HG02884 (cell line): ENCODE measurements around the gene FGF14.

Source experiments
- ATAC-seq: cut with Tn5 transposase; IDR thresholded peaks from one replicate; pipeline ENCODE4 v1.9.1; 2021; ENCODE audit warnings: mild to moderate bottlenecking, moderate library complexity; ENCODE audit not compliant: unreplicated experiment

The FGF14 gene

DNA sequence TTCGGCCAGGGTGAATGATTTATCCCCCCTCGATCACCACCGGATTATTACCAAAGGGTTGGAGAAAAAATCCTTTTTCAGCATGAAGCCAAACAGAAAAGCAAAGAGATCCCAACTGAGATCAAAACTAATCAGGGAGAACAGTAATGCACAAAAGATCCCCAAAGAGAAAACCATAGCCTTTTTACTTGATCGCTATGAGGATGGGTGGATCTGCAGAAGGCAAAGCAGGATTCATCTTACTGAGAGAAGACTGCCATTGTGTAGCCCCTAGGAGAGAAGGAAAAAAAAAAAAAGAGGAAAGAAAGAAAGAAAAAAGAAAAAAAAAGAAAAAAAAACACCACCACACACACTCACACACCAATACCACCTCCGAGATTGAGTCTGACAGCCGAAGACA is at the start of gene FGF14:
TSS of gene FGF14 (minus strand) at position 283 of the 400 bp plus-strand sequence.
- ATAC-seq: no peak

DNA sequence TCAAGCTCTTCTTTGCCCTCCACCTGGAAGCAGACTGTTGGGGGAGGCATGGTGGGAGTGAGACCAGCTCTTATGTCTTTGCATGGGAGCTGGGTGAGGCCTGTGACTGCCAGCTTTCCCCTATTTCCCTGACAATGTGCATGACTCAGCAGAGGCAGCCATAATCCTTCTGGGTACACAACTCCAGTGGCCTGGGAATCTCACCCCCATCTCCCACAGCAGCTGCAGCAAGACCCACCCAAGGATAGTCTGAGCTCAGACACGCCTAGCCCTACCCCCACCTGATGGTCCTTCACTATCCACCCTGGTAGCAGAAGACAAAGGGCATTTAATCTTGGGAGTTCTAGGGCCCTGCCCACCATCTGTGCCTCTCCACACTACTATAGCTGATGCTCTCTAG is 41.4 kb upstream of the FGF14 start:
- ATAC-seq: no peak

DNA sequence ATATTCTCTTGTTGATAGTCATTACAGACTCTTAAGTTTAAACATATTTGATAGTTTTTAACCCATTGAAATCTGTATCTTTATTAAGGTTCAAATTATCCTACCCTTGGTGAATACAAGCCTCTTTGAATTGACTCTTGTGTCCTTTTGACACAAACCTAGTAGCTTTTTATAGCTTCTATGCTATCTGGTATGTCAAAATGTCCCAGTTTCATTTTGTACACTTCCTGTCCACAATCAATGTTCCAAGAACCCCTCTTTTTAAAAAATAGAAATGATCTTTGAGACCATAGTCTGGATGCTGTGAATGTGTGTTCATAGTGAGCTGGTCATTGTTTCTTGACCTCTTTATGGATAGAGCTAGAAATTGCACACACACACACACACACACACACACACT is 39.2 kb upstream of the FGF14 start:
- ATAC-seq: no peak

DNA sequence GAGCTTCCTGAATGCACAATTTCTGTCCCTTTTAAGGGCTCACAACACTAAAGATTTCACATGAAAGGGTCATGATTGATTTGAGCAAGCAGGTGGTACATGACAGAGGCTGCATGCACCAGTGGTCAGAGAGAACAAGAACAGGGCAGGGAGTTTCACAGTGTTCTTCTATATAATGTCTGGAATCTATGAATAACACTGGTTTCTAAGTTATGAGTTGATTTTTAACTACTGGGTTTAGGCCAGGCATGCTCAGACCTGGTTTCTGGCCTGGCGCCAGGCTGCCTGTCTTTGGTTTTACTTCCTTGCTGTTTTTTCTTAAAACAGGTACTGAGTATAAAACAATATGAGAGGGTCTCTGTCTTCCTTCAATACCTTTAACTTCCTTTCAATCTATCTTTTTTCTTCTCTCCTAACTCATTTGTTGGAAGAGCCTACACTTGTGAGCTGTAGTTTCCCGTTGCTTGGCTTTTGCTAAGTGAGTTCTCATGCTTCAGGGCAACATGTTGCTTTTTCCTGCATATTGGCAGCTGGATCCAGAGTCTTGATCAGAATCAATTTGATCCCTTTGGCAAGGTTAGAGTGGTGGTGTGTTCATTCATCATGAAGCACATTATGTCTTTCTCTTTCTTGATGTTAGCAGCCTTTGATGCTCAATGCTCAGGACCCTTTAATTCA is 38.5 kb upstream of the FGF14 start:
- peak; percentile 42 for ATAC-seq

DNA sequence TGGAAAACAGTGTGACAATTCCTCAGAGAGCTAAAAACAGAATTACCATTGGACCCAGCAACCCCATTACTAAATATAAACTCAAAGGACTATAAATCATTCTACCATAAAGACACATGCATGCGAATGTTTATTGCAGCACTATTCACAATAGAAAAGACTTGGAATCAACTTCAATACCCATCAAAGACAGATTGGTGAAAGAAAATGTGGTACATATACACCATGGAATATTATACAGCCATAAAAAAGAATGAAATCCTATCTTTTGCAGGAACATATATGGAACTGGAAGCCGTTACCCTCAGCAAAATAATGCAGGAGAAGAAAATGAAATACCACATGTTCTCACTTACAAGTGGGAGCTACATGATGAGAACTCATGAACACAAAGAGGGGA is 20.8 kb upstream of the FGF14 start:
- no peak for ATAC-seq

DNA sequence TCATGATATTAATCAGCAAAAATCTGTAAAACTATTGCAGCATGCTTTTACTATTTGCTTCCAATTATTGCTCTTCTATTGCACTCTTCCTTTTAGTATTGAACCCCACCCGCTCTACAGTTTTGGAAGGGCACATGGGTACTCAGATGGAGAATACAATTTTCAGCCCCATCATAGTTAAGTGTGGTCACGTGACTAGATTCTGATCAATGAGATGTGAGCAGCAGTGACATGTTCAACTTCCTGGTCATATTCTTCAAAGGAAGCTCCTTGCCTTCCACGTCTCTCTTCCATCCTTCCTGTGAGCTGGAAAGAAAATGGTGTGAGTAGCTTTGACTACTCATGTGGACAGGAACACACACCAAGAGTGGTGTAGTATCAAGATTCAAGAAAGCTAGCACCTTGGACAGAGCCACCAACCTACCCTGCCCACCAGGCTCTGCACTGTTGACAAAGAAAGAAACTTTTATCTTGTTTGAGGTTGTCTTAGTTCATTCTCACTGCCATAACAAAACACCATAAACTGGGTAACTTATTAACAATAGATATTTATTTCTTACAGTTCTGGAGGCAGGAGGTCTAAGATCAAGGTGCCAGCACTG is 3.8 kb upstream of the FGF14 start:
- no peak for ATAC-seq

DNA sequence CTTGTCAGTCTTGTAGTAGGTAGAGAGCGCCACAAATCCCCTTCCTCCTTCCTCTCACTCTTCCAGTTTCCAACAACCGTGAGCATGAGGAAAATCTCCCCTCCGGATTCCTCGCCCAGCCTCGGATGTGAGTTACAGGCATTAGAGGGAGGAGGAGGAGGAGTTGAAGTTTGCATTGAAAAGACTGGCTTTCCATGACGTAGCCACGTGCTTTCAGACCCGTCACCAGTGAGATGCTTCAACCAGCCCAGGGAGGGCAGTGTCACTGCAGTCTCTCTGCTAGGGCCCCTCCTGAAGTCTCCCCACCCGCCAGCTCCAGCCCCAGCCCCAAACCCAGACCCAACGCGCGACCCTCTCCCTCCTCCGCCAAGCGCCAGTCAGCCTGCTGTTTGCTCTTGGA is 442 bp upstream of the FGF14 start:
- ATAC-seq: peak; percentile 68

DNA sequence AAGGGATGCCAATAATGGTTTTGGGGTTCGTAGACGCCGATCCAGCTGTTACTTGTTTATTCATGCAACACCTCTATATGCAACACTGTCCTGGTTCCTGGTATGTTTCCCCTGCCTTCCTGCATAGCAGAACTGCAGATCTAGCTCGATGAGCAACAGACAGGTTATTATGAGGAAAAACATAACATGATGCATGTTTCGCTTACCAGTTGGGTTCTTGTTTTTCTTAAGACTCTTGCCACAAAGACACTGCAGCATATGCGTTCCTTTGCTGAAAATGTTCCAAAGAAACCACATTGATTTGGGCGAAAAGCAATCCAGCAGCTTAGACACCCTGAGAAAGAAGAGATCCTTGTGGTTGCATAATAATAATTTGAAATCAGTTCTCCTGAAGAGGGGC is 583 bp downstream of the FGF14 start:
- ATAC-seq: no peak

DNA sequence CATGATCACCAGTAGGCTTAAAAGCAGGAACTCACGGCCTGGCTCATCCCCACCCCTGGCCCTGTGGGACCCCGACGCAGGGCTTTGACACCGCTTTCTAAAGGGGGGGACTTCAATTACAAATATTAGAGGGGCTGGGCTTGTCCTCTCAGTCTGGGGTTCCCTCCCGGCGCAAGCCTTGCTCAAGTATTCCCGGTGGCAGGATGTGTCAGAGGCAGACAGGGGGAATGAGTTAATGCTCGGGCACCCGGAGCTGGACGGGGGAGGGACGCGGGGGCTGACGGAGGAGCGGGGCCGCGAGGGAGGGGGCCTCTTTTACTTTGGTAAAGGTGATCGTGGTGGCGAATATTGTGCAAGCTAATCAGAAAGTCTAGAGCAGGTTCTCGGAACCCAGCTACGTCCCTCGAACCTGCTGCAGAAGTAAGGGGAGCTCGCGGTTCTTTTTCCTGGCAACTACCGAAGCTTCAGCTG is 1.1 kb downstream of the FGF14 start:
- no peak for ATAC-seq

DNA sequence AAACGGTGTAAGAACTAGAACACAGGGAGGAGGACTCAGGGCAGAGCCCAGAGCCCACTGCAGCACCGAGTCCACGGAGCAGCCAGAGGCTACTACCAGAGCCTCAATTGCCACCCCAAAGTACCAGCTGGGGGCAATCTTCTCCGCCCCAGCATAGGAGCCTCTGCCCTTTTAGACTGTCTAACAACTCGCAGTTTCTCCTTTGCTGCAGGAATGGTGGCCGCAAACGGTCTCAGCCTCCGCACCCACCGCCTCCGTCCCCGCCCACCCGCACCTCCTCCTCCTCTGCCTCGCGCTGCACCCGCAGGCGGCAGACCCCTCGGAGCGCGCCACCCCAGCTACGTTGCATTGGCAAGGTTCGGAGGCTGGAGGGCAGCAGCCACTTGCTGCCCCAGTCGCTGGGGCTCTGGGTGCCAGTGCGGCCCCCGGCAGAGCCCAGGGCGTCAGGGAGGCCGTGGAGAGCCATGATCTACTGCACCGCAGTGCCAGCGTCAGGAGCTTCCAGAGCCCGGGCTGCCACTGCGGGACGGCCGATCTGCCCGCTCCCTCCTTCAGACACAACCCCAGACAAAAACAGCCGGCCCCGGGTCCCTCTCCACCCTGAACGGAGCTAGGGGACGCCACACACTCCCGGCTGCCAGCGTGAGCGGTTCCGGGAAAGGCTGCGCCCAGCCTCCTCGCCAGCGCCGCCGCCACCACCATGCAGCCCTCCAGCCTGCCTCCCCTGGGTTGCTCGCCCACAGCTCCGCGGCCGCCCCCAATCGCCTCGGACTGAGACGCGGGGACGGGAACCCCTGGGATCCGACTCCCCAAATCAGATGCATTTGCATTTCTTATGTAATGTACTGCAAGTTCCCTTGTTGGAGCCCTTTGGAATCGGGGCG is 1.8 kb downstream of the FGF14 start:
- no peak for ATAC-seq

DNA sequence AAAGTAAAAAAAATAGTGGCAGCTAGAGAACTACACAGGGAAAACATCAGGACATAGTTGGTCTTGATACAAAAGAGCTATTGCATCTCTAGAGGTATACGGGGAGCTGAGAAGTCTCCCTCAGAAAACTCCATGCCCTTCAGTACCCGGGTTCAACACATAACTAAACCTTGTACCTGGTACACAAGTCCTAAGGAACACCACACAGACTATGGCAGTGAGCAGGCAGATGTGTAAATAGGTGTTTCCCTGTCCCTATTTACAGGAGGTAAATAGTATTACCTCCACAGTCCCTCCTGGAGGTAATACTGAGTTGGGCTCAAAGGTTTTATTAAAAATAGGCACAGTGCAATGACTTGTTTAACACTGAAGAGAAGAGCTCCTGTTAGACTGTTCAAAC is 5.9 kb downstream of the FGF14 start:
- no peak for ATAC-seq

DNA sequence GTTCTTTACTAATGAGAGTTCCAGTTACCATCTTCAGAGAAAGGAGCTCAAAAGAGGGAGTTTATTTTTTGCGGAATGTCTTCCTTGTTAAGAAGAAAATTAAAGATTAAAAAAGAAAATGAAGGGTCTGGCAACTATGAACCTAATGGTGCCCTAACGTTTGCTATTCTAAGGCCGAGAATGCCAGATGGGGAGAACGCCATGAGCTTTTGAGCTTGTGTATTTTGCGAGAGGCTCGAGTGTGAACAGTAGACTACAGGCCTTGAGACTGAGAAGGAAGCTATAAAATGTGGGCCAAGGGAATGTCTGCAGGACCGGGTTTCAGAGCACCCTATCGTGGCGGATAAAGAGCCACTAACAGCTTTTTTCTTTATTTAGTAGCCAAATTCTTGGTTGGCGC is 6.7 kb downstream of the FGF14 start:
- ATAC-seq: no peak

DNA sequence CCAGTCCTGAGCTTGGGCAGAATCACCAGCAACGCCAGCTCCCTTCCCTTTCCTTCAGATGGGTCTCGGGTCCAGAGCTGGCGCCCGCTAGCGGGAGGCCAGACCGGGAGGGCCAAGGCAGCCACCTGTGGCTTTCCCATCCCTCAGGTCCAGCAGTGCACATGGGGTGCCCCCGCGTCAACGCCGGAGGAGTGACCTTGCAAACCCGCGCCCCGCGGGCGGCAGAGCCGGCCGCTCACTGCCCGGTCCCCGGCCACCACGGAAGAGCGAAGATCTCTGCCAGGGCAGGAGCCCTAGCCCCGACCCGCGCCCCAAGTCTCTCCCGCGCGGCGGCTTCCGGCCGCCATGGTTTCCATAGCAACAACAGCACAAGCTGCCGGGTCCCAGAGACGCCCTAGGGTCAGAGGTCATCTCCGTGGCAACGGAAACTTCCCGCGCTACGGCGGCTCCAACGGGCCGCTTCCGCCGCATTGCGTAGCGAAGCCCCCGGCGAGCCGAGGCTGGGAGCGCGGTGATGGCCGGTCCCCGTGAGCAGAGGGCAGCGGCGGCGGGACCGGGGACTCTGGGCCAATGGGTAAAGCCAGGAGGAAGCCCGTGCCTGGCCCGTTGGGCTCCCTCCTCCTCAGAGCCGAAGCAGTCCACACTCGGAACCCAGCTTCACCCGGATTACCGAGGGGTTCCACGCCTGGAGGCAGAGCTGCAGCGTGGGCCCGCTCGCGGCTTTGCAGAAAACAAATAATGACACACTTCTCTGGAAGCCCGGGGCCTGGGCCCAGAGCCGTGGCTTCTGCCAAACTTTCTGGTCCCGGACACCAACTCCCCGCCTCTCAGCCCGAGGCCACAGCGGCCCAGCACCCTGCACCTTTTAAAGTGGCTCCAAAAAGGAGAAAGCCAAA is 7.4 kb downstream of the FGF14 start:
- ATAC-seq: peak; percentile 94

DNA sequence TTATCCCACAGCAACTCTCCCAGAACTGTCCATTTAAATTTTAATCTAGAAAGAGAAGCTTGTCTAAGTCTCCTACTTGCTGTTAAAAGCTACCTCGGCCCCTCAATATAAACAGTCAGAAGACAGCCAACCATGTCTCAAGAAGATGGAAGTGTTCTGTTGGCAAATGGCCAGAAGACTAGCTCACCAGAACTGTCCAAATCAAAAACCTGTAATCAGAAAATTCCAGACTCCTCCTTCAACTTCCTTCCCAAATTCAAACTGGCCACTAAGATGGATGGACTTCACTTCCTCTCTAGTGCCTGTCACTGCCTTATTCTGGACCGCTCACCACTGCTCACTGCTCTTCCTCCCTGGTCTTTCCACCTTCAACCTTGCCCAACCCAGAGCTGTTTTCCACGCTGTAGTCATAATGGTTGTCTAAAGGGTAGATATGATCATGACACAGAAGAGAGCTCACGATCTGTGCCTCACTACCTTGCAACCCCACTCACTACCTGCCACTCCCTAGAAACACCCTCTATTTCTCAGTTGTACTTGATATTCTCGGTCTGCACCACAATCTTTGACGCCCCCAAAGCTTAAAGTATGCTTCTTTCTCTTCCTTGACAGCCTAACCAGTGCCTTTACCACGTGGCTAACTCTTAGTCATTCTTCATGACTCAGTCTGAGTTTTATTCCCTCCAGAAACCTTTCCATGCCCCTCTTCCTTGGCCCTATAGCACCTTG is 9.2 kb downstream of the FGF14 start:
- no peak for ATAC-seq

DNA sequence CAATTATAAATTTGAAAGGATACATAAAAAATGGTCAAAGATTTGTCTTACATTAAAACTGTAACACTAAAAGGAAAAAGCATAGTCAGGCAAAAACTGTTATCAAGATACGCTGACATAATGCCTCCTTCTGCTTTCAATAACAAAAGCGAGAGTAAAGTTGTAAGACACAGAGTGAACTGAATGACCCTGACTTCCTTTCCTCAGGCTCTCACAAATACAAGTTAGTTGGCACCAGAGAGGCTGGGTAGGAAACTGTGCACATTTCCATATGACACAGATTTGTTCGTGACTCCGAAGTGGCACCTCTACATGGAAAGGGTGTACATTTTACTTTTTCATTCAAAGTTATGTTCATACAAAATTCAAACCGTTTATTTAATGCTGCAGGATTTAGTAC is 15.4 kb downstream of the FGF14 start:
- no peak for ATAC-seq

DNA sequence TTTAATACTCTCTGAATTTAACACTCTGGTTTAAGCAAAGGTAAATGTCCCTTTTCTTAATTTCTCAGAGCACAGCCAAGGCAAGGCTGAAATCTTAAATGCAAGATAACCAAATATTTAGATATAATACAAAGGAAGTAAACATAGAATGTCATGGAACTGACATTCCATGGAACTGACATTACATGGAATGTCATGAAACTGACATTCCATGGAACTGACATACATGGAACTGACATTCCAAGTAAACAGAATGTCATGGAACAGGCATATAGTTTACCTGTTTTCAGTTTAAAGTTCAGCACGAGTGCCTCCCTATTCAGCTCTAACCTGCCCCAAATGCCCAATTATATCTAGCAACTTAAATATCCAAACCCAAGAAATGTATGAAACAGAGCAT is 21.8 kb downstream of the FGF14 start:
- no peak for ATAC-seq

DNA sequence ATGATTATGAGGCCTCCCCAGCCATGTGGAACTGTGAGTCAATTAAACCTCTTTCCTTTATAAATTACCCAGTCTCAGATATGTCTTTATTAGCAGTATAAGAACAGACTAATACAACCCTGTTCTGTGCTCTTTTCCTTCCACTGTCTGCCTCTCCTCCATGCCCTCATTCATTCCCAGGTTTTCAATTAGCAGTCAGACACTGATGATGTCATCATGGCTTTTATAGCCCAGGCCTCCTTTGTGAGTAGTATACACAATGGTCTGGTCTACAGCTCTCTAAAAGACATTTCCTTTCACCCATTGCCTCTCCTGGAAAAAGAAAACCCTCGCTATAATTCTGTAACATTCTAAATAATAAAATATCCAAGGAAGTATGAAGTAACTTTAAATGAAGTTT is 25.5 kb downstream of the FGF14 start:
- no peak for ATAC-seq

DNA sequence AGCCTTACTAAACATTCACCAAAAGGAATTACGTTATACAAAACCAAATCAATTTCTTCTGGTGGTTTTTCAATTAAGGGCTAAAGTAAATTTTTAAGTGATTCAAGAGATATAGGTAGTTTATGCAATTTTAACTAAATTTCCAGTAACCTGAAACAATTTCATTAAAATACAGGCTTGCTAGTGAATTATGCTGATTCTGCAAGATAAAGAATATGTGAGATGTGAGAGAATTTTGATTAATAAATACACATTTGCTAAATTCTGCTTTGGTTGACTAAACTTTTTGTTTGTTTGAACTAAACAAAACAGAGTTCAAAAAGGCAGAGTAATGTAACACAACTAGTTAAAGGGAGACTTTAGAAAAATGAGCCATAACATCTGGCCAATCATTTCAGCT is 27.1 kb downstream of the FGF14 start:
- ATAC-seq: no peak

DNA sequence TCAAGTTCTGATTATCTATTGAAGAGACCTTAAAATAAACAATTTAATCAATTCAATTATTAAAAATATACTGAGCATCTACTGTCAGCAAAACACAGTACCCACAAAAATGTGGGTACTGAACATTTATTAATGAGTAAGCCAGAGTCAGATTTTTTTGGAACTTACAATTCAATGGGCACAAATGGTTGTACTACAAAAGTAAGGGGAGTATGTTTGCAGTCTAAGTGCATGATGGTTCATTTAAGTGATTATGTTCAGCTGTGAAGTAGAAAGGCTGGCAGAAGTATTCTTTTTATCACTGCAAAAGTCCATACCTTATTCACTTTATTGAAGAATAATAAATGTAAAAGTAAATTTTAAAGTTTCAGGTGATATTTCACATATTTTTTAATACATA is 27.6 kb downstream of the FGF14 start:
- no peak for ATAC-seq

DNA sequence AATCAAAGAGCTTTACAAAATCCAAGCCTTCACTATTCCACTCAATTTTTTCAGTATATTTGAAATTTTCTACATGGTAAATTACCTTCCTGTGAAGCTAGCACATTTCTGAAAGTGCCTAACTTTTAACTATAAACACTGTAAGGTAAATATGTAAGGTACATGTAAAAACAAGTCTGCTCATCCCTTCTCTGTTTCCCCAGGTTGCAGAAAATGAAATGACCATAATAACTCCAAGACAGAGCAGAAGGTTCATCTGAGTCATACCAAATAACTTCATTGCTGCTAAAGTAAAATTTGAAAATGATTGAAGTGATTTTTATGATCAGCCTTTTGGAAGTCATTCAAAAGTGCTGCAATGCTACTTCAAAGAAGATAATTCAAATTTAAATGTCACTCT is 28.6 kb downstream of the FGF14 start:
- no peak for ATAC-seq
